Measurements from ENCODE around the gene AKAP1. TPM values are rescaled to one million over a fixed set of nuclear protein-coding genes. Genes with fewer than 3 reads are reported as not detected.

Gene AKAP1
- total and polyA plus RNA-seq, 2 of the 8 experiments (the other 6 are each of a cell fraction or from before 2014, with no cell fraction given): 120 to 156 TPM

GRCh38 chr17:57135789-57136291 lies 50.8 kb downstream of the AKAP1 start:
- Histone ChIP-seq H3K9ac (replicated peaks in 1 of 4; ENCODE audit: extremely low read depth in 1 of 4, low read depth in 3 of 4, low read length in 3 of 4) (no peak overlapping the region), H2AFZ (ENCODE audit: low read length) (peak overlapping the region; percentile 67; the same call in 1 of the 2 replicates)

More at GRCh38 chr17:57135789-57136291, 50.8 kb downstream of the AKAP1 start:
- Histone ChIP-seq H3K18ac (ENCODE audit: extremely low read depth, low read length) (0 out of 2 replicates have a peak overlapping the region, but pooled peaks have one; percentile 1), H3K23ac (ENCODE audit: insufficient read length) (no peak overlapping the region), H3K27me3 (replicated peaks in 1 of 4; ENCODE audit: control insufficient read depth in 3 of 4, extremely low read depth in 1 of 4, insufficient read depth in 3 of 4, low read length in 3 of 4) (no peaks in the 10 kb centered on the region), H3K23me2 (ENCODE audit: low read depth, low read length) (no peaks in the 10 kb centered on the region), H2BK20ac (ENCODE audit: low read length) (no peak overlapping the region), H4K20me1 (replicated peaks in 1 of 2; ENCODE audit: control insufficient read depth in 1 of 2, insufficient read depth in 2 of 2, low read length in 2 of 2) (no peaks in the 10 kb centered on the region), H3K9me3 (ENCODE audit: insufficient read depth in 2 of 2, low read depth in 1 of 2, low read length in 1 of 2) (no peaks in the 10 kb centered on the region), H3K56ac (replicated peaks; ENCODE audit: insufficient read length, low read depth, low read length) (no peak overlapping the region), H2BK5ac (ENCODE audit: low read depth, low read length) (no peak overlapping the region), H3K4me2 (ENCODE audit: insufficient read depth in 1 of 2, low read depth in 2 of 2, low read length in 2 of 2) (no peak overlapping the region), H4K91ac (replicated peaks; ENCODE audit: insufficient read length, low read length) (peak overlapping the region; percentile 12), H2BK120ac (replicated peaks; ENCODE audit: low read depth, low read length) (no peak overlapping the region), H3K14ac (ENCODE audit: insufficient read length) (no peak overlapping the region), H2AK5ac (ENCODE audit: low read depth, low read length) (no peak overlapping the region), H3K4ac (replicated peaks; ENCODE audit: insufficient read length, low read depth, low read length) (no peak overlapping the region), H2BK15ac (ENCODE audit: low read length) (peak overlapping the region; percentile 83; the same call in 1 of the 2 replicates), H4K5ac (ENCODE audit: insufficient read length, low read depth, low read length) (no peak overlapping the region), H3K36me3 (ENCODE audit: control insufficient read depth in 2 of 4, insufficient read depth in 4 of 4, low read length in 3 of 4) (no peaks in the 10 kb centered on the region), H2BK12ac (ENCODE audit: low read depth, low read length) (no peak overlapping the region), H3K4me1 (replicated peaks in 1 of 4; ENCODE audit: control insufficient read depth in 3 of 4, insufficient read depth in 4 of 4, low read length in 3 of 4) (peaks cover 0 to 8% (median 3%) of the 10 kb centered on the region in 4 experiments; a peak in 6 of 7 replicates), H3K79me2 (ENCODE audit: control insufficient read depth in 1 of 2, insufficient read depth in 2 of 2, low read length in 2 of 2) (no peaks in the 10 kb centered on the region), H3K4me3 (ENCODE audit: extremely low read depth in 1 of 4, insufficient read depth in 2 of 4, low read depth in 3 of 4, low read length in 4 of 4) (no peak overlapping the region), H4K8ac (ENCODE audit: extremely low read depth, insufficient read depth, low read length) (no peak overlapping the region), H3K27ac (ENCODE audit: low read depth, low read length) (no peak overlapping the region), H3K79me1 (ENCODE audit: low read depth, low read length) (no peaks in the 10 kb centered on the region)
- DNase-seq (ENCODE audit: low read depth in 1 of 2, low spot score in 2 of 2) (no peak), FAIRE-seq (no peak)
- no peak for TF ChIP-seq BCL11A (IDR thresholded peaks at IDR 0.05; ENCODE audit: low read depth in 2 of 2, low read length in 2 of 2)
- TF ChIP-seq EP300 (IDR thresholded peaks at IDR 0.05; ENCODE audit: borderline replicate concordance in 1 of 2, low read depth in 2 of 2, low read length in 2 of 2): no peak
- ChIA-PET POLR2A (ENCODE audit: partially characterized antibody) (interaction anchor here (1.5 kb wide), 1 partner anchor 10 kb away, joined by 3 read pairs; no protein-coding TSS in a partner anchor), CTCF (ENCODE audit: partially characterized antibody) (interaction anchor here (0.6 to 1.7 kb wide), 9 partner anchors 101 to 1943 kb away, joined by 3 to 7 read pairs (median 3); no protein-coding TSS in a partner anchor)
- WGBS, 2 experiments (ENCODE audit: extremely low coverage in 1 of 2, insufficient coverage in 1 of 2, insufficient read length in 1 of 2, insufficient replicate concordance in 2 of 2, low coverage in 1 of 2, low lambda C conversion rate in 2 of 2, missing lambda C conversion rate in 1 of 2): 83% methylated on average over 21 of the region's 21 CpGs; no CpG with 5 or more reads in 1 of the 2 experiments

Measured in H1 (cell line).